B cell (primary cell): ENCODE measurements around the gene PFKFB3. TPM values are rescaled to one million over a fixed set of nuclear protein-coding genes. Genes with fewer than 3 reads are reported as not detected.

Experiments used
- ATAC-seq: fragments of 200-7000 bp; cut with Tn5 transposase; one replicate; pipeline ENCODE4 v1.10.0; 2021; ENCODE audit warnings: low read depth, mild to moderate bottlenecking, moderate number of reproducible peaks, moderate library complexity
- CTCF ChIA-PET: fragments of 350-600 bp; sonication (Branson Sonifier 250); formaldehyde crosslinking; loops from one replicate; lab custom pipeline; 2021; ENCODE audit warnings: antibody characterized with exemption, inconsistent platforms; lab: Charles Lee
- POLR2A ChIA-PET: fragments of 350-600 bp; sonication (Branson Sonifier 250); formaldehyde crosslinking; loops from one replicate; lab custom pipeline; 2021; ENCODE audit warnings: antibody characterized with exemption; lab: Charles Lee
- DNase-seq: peaks from one replicate; pipeline ENCODE4 v3.0.0; 2013
- H2AFZ ChIP-seq: 2 replicates; pipeline ENCODE4 v1.6.1; 2012; ENCODE audit warnings: mild to moderate bottlenecking, low read depth, low read length; ENCODE audit not compliant: insufficient read depth, poor library complexity, severe bottlenecking
- H3K27ac ChIP-seq, 2 donors: 1 replicate in 1 of 2; 2 replicates in 1 of 2; pipeline ENCODE4 v1.5.1; 2012 to 2013; ENCODE audit warnings: low read length in 2 of 2, mild to moderate bottlenecking in 2 of 2, moderate library complexity in 1 of 2
- H3K27me3 ChIP-seq, 4 experiments: fragments of 200-600 bp in 1 of 4; sonication (generic) in 1 of 4; replicated peaks in 1 of 4; 1 replicate in 2 of 4; 2 replicates in 2 of 4; pipeline versions ENCODE4 v1.6.1 to v1.7.0; 2013 to 2016; ENCODE audit warnings: low read length in 3 of 4, mild to moderate bottlenecking in 2 of 4, mixed read lengths in 1 of 4, moderate library complexity in 1 of 4; ENCODE audit not compliant: insufficient read depth in 4 of 4, control insufficient read depth in 3 of 4; ENCODE audit errors: control extremely low read depth in 1 of 4
- H3K36me3 ChIP-seq, 2 experiments: replicated peaks in 1 of 2; 1 replicate in 1 of 2; 2 replicates in 1 of 2; pipeline versions ENCODE4 v1.6.1 to v1.7.1; 2013; ENCODE audit warnings: low read length in 1 of 2; ENCODE audit not compliant: insufficient read depth in 2 of 2, control insufficient read depth in 1 of 2; ENCODE audit errors: control extremely low read depth in 1 of 2, extremely low read depth in 1 of 2
- H3K4me1 ChIP-seq, 2 donors: fragments of 200-600 bp in 1 of 2; sonication (generic) in 1 of 2; 1 replicate in 1 of 2; 2 replicates in 1 of 2; pipeline versions ENCODE4 v1.5.1 to v1.6.1; 2013 to 2017; ENCODE audit warnings: low read length in 2 of 2; ENCODE audit not compliant: control insufficient read depth in 2 of 2, insufficient read depth in 2 of 2
- H3K4me2 ChIP-seq: replicated peaks from 2 replicates; pipeline ENCODE3; 2012; ENCODE audit warnings: mild to moderate bottlenecking, low read depth, low read length; ENCODE audit not compliant: poor library complexity, severe bottlenecking
- H3K4me3 ChIP-seq, 5 experiments: fragments of 200-600 bp in 1 of 5; sonication (generic) in 1 of 5; 1 replicate in 3 of 5; 2 replicates in 2 of 5; pipeline versions ENCODE4 v1.5.1 to v1.7.0; 2011 to 2016; ENCODE audit warnings: low read length in 4 of 5, mild to moderate bottlenecking in 4 of 5, low read depth in 2 of 5, control low read depth in 1 of 5, moderate library complexity in 1 of 5; ENCODE audit not compliant: insufficient read depth in 1 of 5; ENCODE audit errors: control extremely low read depth in 1 of 5, extremely low read depth in 1 of 5
- H3K79me2 ChIP-seq: fragments of 200-600 bp; sonication (generic); one replicate; pipeline ENCODE4 v1.6.0; 2016; ENCODE audit warnings: low read length; ENCODE audit not compliant: control insufficient read depth, insufficient read depth
- H3K9ac ChIP-seq: fragments of 200-600 bp; sonication (generic); 2 replicates; pipeline ENCODE4 v1.6.1; 2017; ENCODE audit warnings: mild to moderate bottlenecking, low read length, moderate library complexity
- H3K9me3 ChIP-seq, 3 donors: one replicate each; pipeline versions ENCODE4 v1.6.1 to v1.7.1; 2013; ENCODE audit warnings: low read length in 2 of 3; ENCODE audit not compliant: control insufficient read depth in 2 of 3, insufficient read depth in 1 of 3; ENCODE audit errors: control extremely low read depth in 1 of 3
- H4K20me1 ChIP-seq: 2 replicates; pipeline ENCODE4 v1.6.0; 2012; ENCODE audit warnings: mild to moderate bottlenecking, low read length; ENCODE audit not compliant: insufficient read depth, control insufficient read depth, poor library complexity, severe bottlenecking
- H3K27ac Mint-ChIP-seq: one replicate; pipeline ENCODE4 v1.8.0; 2021; ENCODE audit warnings: mixed read lengths
- H3K27me3 Mint-ChIP-seq: one replicate; pipeline ENCODE4 v1.8.0; 2021; ENCODE audit warnings: mixed read lengths
- H3K4me1 Mint-ChIP-seq: one replicate; pipeline ENCODE4 v1.8.0; 2021; ENCODE audit warnings: mixed read lengths
- H3K4me3 Mint-ChIP-seq: one replicate; pipeline ENCODE4 v1.8.0; 2021; ENCODE audit warnings: mixed read lengths
- H3K9me3 Mint-ChIP-seq: one replicate; pipeline ENCODE4 v1.8.0; 2022; ENCODE audit warnings: mixed read lengths; ENCODE audit not compliant: insufficient read depth
- CTCF ChIP-seq: fragments of 200-600 bp; IDR thresholded peaks from one replicate; pipeline ENCODE4 v1.8.0; 2022; ENCODE audit warnings: antibody characterized with exemption, mild to moderate bottlenecking
- EZH2 ChIP-seq: IDR thresholded peaks from 2 replicates; pipeline ENCODE4 v1.6.1; 2012; ENCODE audit warnings: borderline replicate concordance, low read depth, mild to moderate bottlenecking, moderate library complexity, low read length; ENCODE audit not compliant: insufficient read depth, poor library complexity, severe bottlenecking
- WGBS: methylation state at CpG from one replicate; pipeline ENCODE4 v1.1.5; 2013; ENCODE audit warnings: missing lambda C conversion rate; ENCODE audit not compliant: insufficient coverage; 5-methylcytosine and 5-hydroxymethylcytosine counted together
- intact Hi-C: fragments of 100-400 bp; cut with micrococcal nuclease; formaldehyde crosslinking; loops from one replicate; pipeline ENCODE4 v1.10.0; 2022
- polyA plus RNA-seq: library from polyadenylated mRNA; depleted of rRNA; stranded (reverse); fragments of >200 nt; gene quantifications from 2 replicates; pipeline ENCODE4 v1.2.3, GENCODE V29; 2012
- total RNA-seq, 2 donors: library from RNA; stranded (reverse); fragments of 120-200 nt in 1 of 2; gene quantifications; 1 replicate in 1 of 2; 2 replicates in 1 of 2; pipeline versions ENCODE4 v1.2.3 to v1.2.4, GENCODE V29; 2013 to 2022

PFKFB3 gene
- total and polyA plus RNA-seq, 2 donors (not counting 1 experiment from before 2014, with no cell fraction given), result 13.2 to 239 TPM

DNA sequence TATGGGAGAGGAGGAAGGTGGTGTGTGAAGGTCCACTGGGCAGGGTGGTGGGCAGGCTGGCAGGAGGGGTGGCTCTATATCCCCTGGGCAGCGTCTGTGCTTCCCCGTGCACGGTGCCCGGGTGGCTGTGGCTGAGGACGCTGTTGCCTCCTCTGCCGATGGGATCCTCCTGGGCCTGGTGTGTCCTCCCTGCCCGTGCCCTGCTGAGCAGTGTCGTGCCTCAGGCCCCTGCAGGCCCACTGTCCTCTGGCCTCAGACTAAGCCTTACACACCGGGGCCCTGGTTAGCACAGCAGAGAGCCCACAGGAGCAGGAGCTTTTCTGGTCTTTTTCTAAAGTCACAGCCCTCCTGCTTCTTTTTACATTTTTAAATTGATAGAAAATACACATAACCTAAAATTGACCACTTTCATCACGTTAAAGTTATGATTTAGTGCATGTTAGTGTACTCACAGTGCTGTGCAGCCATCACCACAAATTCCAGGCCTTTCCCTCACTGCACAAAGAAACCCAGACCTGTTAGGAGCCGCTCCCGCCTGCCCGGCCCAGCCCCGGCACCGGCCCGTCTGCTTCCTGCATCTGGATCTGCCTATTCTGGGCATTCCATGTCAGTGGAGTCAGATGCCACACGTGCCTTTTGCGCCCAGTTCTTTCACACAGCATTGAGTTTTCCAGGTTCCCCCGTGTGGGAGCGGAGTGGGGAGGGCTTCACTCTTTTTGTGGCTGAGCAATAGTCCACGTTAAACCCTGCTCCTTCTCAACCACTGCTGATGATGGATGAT lies 19.4 kb downstream of the PFKFB3 start:
- POLR2A ChIA-PET, result no interaction called here
- H3K9ac ChIP-seq, result no peak overlapping the region
- H3K9me3 ChIP-seq, result no peaks in the 10 kb centered on the region
- H4K20me1 ChIP-seq, result no peaks in the 10 kb centered on the region
- ATAC-seq, result no peak
- no peak for TF ChIP-seq EZH2
- TF ChIP-seq CTCF, result no peak
- H3K4me3 Mint-ChIP-seq, result no peak overlapping the region
- H3K27ac ChIP-seq, result no peak overlapping the region
- no peaks in the 10 kb centered on the region for H3K9me3 Mint-ChIP-seq
- H3K79me2 ChIP-seq, result no peaks in the 10 kb centered on the region
- H3K27me3 ChIP-seq, result no peaks in the 10 kb centered on the region
- peaks cover 0 to 76% of the 10 kb centered on the region in 2 experiments for H3K36me3 ChIP-seq
- no peak for DNase-seq
- no peak overlapping the region for H3K4me2 ChIP-seq
- H3K27me3 Mint-ChIP-seq, result no peaks in the 10 kb centered on the region
- intact Hi-C loops, result no loop called here
- H3K4me1 Mint-ChIP-seq, result peaks cover 13% of the 10 kb centered on the region
- peaks cover 6 to 9% of the 10 kb centered on the region in 2 donors for H3K4me1 ChIP-seq
- WGBS, result 94% methylated on average over 17 of the region's 21 CpGs
- H2AFZ ChIP-seq, result no peak overlapping the region
- no peak overlapping the region for H3K4me3 ChIP-seq
- CTCF ChIA-PET, result interaction anchor here (1.3 to 1.8 kb wide), 2 partner anchors 20 to 180 kb away, joined by 4 to 8 read pairs; partner anchors contain the start of gene PFKFB3
- H3K27ac Mint-ChIP-seq, result no peak overlapping the region

DNA sequence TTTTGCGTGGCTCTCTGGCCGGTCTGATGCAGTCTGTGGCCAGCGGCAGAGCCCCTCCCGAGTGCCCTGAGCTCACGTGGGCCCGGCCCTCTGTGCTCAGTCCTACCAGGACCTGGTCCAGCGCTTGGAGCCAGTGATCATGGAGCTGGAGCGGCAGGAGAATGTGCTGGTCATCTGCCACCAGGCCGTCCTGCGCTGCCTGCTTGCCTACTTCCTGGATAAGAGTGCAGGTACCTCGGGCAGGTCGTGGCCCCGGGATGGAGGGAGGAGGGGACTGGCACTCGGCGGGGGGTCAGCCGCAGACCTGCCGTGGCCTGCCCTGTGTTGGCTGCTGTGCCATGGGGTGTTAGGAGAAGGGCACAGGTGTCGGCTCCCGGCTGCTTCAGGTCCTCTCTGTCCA lies 20.0 kb downstream of the PFKFB3 start:
- Histone ChIP-seq H3K27me3 (no peaks in the 10 kb centered on the region), H3K27ac (no peak overlapping the region), H2AFZ (no peak overlapping the region), H3K36me3 (peaks cover 0 to 76% of the 10 kb centered on the region in 2 experiments), H3K9me3 (no peaks in the 10 kb centered on the region), H3K4me3 (no peak overlapping the region), H4K20me1 (no peaks in the 10 kb centered on the region), H3K79me2 (no peaks in the 10 kb centered on the region), H3K4me1 (peaks cover 6 to 9% of the 10 kb centered on the region in 2 donors), H3K4me2 (no peak overlapping the region), H3K9ac (no peak overlapping the region)
- no peak for TF ChIP-seq CTCF
- no peak for TF ChIP-seq EZH2
- intact Hi-C loops, result no loop called here
- ATAC-seq, result no peak
- 98% methylated on average over 17 of the region's 19 CpGs for WGBS
- no peak overlapping the region for H3K4me3 Mint-ChIP-seq
- H3K4me1 Mint-ChIP-seq, result peaks cover 13% of the 10 kb centered on the region
- ChIA-PET POLR2A (no interaction called here), CTCF (interaction anchor here (1.3 to 1.8 kb wide), 2 partner anchors 20 to 179 kb away, joined by 4 to 8 read pairs; partner anchors contain the start of gene PFKFB3)
- DNase-seq, result no peak
- H3K27me3 Mint-ChIP-seq, result no peaks in the 10 kb centered on the region
- no peaks in the 10 kb centered on the region for H3K9me3 Mint-ChIP-seq
- no peak overlapping the region for H3K27ac Mint-ChIP-seq
